ENCODE results near the gene ANGPTL2.

DNA sequence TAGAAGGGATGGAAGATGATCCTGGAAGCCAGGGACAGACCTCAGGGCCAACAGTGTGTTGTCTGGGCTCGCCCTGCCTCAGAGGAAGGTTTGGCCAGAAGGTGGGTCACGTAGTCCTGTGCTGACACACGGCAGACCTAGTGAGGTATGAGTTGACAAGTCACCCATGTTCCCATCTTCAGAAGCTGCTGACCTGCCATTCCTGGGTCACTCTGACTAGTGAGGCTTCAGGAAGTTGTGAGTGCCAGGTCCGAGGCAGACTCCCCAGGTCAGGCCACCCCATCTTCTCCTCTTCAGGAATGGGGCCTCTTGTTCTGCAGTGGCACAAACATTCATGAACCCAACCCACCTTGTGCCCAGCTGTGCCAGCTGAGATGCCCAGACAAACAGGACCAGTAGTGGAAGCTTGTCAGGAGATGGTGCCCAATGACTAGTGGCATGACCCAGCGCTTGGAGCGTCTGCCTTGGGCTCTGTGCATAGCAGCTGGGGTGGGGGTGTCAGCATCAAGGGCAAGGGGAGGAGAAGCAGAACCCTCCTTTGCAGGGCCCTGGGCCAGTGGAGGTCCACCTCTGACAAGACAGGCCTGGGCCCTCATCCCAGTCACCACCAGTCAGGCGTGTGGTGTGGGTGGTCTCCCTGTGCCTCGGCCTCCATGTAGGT is 16.8 kb upstream of the ANGPTL2 start:
- TF ChIP-seq, protein P1, sequence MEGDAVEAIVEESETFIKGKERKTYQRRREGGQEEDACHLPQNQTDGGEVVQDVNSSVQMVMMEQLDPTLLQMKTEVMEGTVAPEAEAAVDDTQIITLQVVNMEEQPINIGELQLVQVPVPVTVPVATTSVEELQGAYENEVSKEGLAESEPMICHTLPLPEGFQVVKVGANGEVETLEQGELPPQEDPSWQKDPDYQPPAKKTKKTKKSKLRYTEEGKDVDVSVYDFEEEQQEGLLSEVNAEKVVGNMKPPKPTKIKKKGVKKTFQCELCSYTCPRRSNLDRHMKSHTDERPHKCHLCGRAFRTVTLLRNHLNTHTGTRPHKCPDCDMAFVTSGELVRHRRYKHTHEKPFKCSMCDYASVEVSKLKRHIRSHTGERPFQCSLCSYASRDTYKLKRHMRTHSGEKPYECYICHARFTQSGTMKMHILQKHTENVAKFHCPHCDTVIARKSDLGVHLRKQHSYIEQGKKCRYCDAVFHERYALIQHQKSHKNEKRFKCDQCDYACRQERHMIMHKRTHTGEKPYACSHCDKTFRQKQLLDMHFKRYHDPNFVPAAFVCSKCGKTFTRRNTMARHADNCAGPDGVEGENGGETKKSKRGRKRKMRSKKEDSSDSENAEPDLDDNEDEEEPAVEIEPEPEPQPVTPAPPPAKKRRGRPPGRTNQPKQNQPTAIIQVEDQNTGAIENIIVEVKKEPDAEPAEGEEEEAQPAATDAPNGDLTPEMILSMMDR (IDR thresholded peaks at IDR 0.05): no peak
- TF ChIP-seq YY1 (IDR thresholded peaks at IDR 0.05; ENCODE audit: low read depth) (no peak), TCF12 (IDR thresholded peaks at IDR 0.05) (no peak), JUND (IDR thresholded peaks at IDR 0.05) (no peak), TEAD4 (IDR thresholded peaks at IDR 0.05; ENCODE audit: borderline replicate concordance, insufficient read depth) (no peak), POLR2AphosphoS5 (IDR thresholded peaks at IDR 0.05; ENCODE audit: low read depth, low read length) (no peak), NFIC (IDR thresholded peaks at IDR 0.05; ENCODE audit: borderline replicate concordance) (no peak)

Data from SK-N-SH (cell line).